HCT116 (cell line): Measurements from ENCODE around the gene MBNL2. TPM values are rescaled to one million over a fixed set of nuclear protein-coding genes. Genes with fewer than 3 reads are reported as not detected.
A peak's percentile ranks its signal among the peaks of the same experiment; 100 is the strongest.

Source experiments
- ATAC-seq: fragments of 200-7000 bp; cut with Tn5 transposase; 2 replicates; pipeline ENCODE4 v1.9.1; 2020; ENCODE audit warnings: mild to moderate bottlenecking, moderate library complexity
- BruUV-seq: library from RNA; stranded (reverse); fragments of 400-500 nt; replicated peaks from 2 replicates; lab custom pipeline; 2021; lab: Mats Ljungman, UMichigan
- CTCF ChIA-PET: fragments of 300-600 bp; sonication (Branson Sonifier 250); formaldehyde crosslinking; loops from one replicate; lab custom pipeline; 2021; ENCODE audit warnings: antibody characterized with exemption; lab: Charles Lee
- POLR2A ChIA-PET: fragments of 300-600, 350-600 bp; sonication (Branson Sonifier 250); formaldehyde crosslinking; loops from one replicate; lab custom pipeline; 2021; ENCODE audit warnings: antibody characterized with exemption; lab: Charles Lee
- RAD21 ChIA-PET, 2 experiments: fragments of 300-600 bp; sonication (Branson Sonifier 250); formaldehyde crosslinking; loops; one replicate each; lab custom pipeline; 2023; ENCODE audit warnings: low total read pairs in 2 of 2; ENCODE audit not compliant: uncharacterized antibody in 2 of 2, unreplicated experiment in 2 of 2, low non-redundant PET in 1 of 2; lab: Charles Lee
- DNase-seq: peaks from one replicate; pipeline ENCODE4 v3.0.0-alpha.2; 2010; ENCODE audit warnings: low read depth, low spot score
- H2AFZ ChIP-seq: fragments of 200-600 bp; shearing (Covaris generic), sonication (generic); 2 replicates; pipeline ENCODE4 v1.6.1; 2017; ENCODE audit warnings: low read depth, mixed run types, mixed read lengths, antibody characterized with exemption, low read length; ENCODE audit not compliant: poor library complexity, severe bottlenecking
- H3K27ac ChIP-seq: 2 replicates; pipeline ENCODE4 v1.5.1; 2012; ENCODE audit warnings: low read depth, low read length
- H3K27me3 ChIP-seq: fragments of 200-600 bp; sonication (generic); 2 replicates; pipeline ENCODE4 v1.6.1; 2016; ENCODE audit warnings: mixed run types, low read length, mixed read lengths; ENCODE audit not compliant: insufficient read depth
- H3K36me3 ChIP-seq, 2 experiments: fragments of 200-500 bp in 1 of 2; fragments of 200-600 bp in 1 of 2; sonication (Bioruptor generic) in 1 of 2; sonication (generic) in 1 of 2; 2 replicates each; pipeline versions ENCODE4 v1.5.1 to v1.6.1; 2014 to 2016; ENCODE audit warnings: low read length in 2 of 2, inconsistent platforms in 1 of 2, mixed read lengths in 1 of 2, mixed run types in 1 of 2; ENCODE audit not compliant: insufficient read depth in 2 of 2, control insufficient read depth in 1 of 2
- H3K4me1 ChIP-seq, 2 experiments: fragments of 200-600 bp in 1 of 2; sonication (generic) in 1 of 2; 2 replicates each; pipeline versions ENCODE4 v1.5.1 to v1.6.1; 2012 to 2017; ENCODE audit warnings: low read length in 2 of 2, inconsistent platforms in 1 of 2, mild to moderate bottlenecking in 1 of 2, mixed read lengths in 1 of 2, mixed run types in 1 of 2, moderate library complexity in 1 of 2; ENCODE audit not compliant: insufficient read depth in 2 of 2, control insufficient read depth in 1 of 2
- H3K4me2 ChIP-seq: fragments of 200-600 bp; sonication (generic); 2 replicates; pipeline ENCODE4 v1.6.1; 2017; ENCODE audit warnings: mixed run types, low read length, mixed read lengths
- H3K4me3 ChIP-seq, 2 experiments: fragments of 200-600 bp in 1 of 2; sonication (generic) in 1 of 2; replicated peaks in 1 of 2; 2 replicates each; pipeline ENCODE4 v1.5.1; 2011 to 2016; ENCODE audit warnings: low read length in 2 of 2, control low read depth in 1 of 2, low read depth in 1 of 2, mild to moderate bottlenecking in 1 of 2, mixed read lengths in 1 of 2, mixed run types in 1 of 2
- H3K79me2 ChIP-seq: fragments of 200-600 bp; sonication (generic); 2 replicates; pipeline ENCODE4 v1.6.1; 2017; ENCODE audit warnings: mild to moderate bottlenecking, mixed run types, low read length, moderate library complexity, mixed read lengths; ENCODE audit not compliant: insufficient read depth
- H3K9ac ChIP-seq: fragments of 200-600 bp; sonication (generic); 2 replicates; pipeline ENCODE4 v1.6.1; 2016; ENCODE audit warnings: low read length, mixed read lengths
- H3K9me2 ChIP-seq: fragments of 200-600 bp; sonication (generic), shearing (Covaris generic); 2 replicates; pipeline ENCODE4 v1.6.1; 2017; ENCODE audit warnings: mixed run types, mild to moderate bottlenecking, moderate library complexity; ENCODE audit not compliant: insufficient read depth
- H3K9me3 ChIP-seq, 2 experiments: fragments of 200-500 bp in 1 of 2; fragments of 200-600 bp in 1 of 2; sonication (Bioruptor generic) in 1 of 2; sonication (generic) in 1 of 2; 2 replicates each; pipeline ENCODE4 v1.6.1; 2014 to 2017; ENCODE audit warnings: low read length in 2 of 2, mixed read lengths in 2 of 2, inconsistent platforms in 1 of 2, low read depth in 1 of 2, mild to moderate bottlenecking in 1 of 2, mixed run types in 1 of 2, moderate library complexity in 1 of 2; ENCODE audit not compliant: control insufficient read depth in 1 of 2, insufficient read depth in 1 of 2
- H4K20me1 ChIP-seq: fragments of 200-600 bp; sonication (generic), shearing (Covaris generic); 2 replicates; pipeline ENCODE4 v1.6.1; 2017; ENCODE audit warnings: mixed run types, mild to moderate bottlenecking, moderate library complexity; ENCODE audit not compliant: insufficient read depth
- ATF3 ChIP-seq: IDR thresholded peaks from 2 replicates; pipeline ENCODE4 v1.6.1; 2012
- EGR1 ChIP-seq: IDR thresholded peaks from 2 replicates; pipeline ENCODE4 v1.6.1; 2012; ENCODE audit warnings: low read depth
- EZH2phosphoT487 ChIP-seq: fragments of 200-600 bp; IDR thresholded peaks from 2 replicates; pipeline ENCODE4 v1.6.1; 2018; ENCODE audit warnings: antibody characterized with exemption, borderline replicate concordance
- JUND ChIP-seq: IDR thresholded peaks from 2 replicates; pipeline ENCODE4 v1.6.1; 2012
- REST ChIP-seq: IDR thresholded peaks from 2 replicates; pipeline ENCODE4 v1.6.1; 2012; ENCODE audit warnings: low read depth
- ZBTB33 ChIP-seq: IDR thresholded peaks from 2 replicates; pipeline ENCODE4 v1.6.1; 2011; ENCODE audit warnings: mild to moderate bottlenecking, low read length, moderate library complexity; ENCODE audit not compliant: insufficient replicate concordance; ENCODE audit errors: extremely low read depth
- ZFX ChIP-seq: fragments of 450-650 bp; IDR thresholded peaks from 2 replicates; pipeline ENCODE4 v1.6.1; 2017
- ZNF274 ChIP-seq: fragments of 200-500 bp; sonication (Bioruptor generic); IDR thresholded peaks from 2 replicates; pipeline ENCODE4 v1.6.1; 2014; ENCODE audit warnings: mild to moderate bottlenecking, low read depth, low read length, inconsistent platforms
- intact Hi-C: fragments of 100-400 bp; cut with micrococcal nuclease; formaldehyde crosslinking; loops from 2 replicates; pipeline ENCODE4 v1.10.0; 2022
- total RNA-seq: library from RNA; stranded (reverse); gene quantifications from one replicate; pipeline ENCODE4 v1.2.1, GENCODE V29; 2021; ENCODE audit not compliant: unreplicated experiment

Gene MBNL2
- total RNA-seq, 1 experiment from 2014 or later: 73.9 TPM

- intact Hi-C loops: loop anchor here (10.0 kb wide), 1 partner anchor 542 kb away; no protein-coding TSS in a partner anchor
- TF ChIP-seq JUND (no peak), ZBTB33 (no peak), ZNF274 (no peak), EGR1 (no peak), ATF3 (no peak), ZFX (no peak), EZH2phosphoT487 (no peak), REST (no peak)
- TF ChIP-seq, all 23 proteins: peak for 0
- Histone ChIP-seq H2AFZ (peak overlapping the region; percentile 86), H3K9me2 (no peaks in the 10 kb centered on the region), H3K36me3 (no peaks in the 10 kb centered on the region), H3K79me2 (peaks cover 20% of the 10 kb centered on the region), H3K9ac (peak overlapping the region; percentile 37), H3K9me3 (no peaks in the 10 kb centered on the region), H3K27me3 (no peaks in the 10 kb centered on the region), H3K4me2 (peak overlapping the region; percentile 99), H3K4me3 (peak overlapping the region; percentile 76 to 80), H4K20me1 (no peaks in the 10 kb centered on the region), H3K27ac (peak overlapping the region; percentile 92; the same call in 1 of the 2 replicates), H3K4me1 (peaks cover 7 to 23% of the 10 kb centered on the region in 2 experiments)
- POLR2A ChIA-PET: interaction anchor here (1.4 to 1.9 kb wide), 3 partner anchors 9 to 291 kb away, joined by 4 to 8 read pairs (median 4); no protein-coding TSS in a partner anchor
- DNase-seq (no peak), ATAC-seq (no peak)
- RAD21 ChIA-PET: no interaction called here
- TSS peak; percentile 76 for BruUV-seq
- CTCF ChIA-PET: interaction anchor here (0.7 to 1.6 kb wide), 2 partner anchors 143 to 323 kb away, joined by 5 read pairs; no protein-coding TSS in a partner anchor
Measured at GRCh38 chr13:97432232-97432916, 210.2 kb downstream of the MBNL2 start.
